ENCODE measurements around the gene BTG4. TPM values are rescaled to one million over a fixed set of nuclear protein-coding genes. Genes with fewer than 3 reads are reported as not detected.

Gene BTG4
- total RNA-seq, 1 experiment from 2014 or later, result 0.61 TPM

GRCh38 chr11:111560800-111561199 is 48.6 kb upstream of the BTG4 start:
- Histone ChIP-seq H3K4me1 (no peaks in the 10 kb centered on the region), H3K27me3 (replicated peaks; ENCODE audit: control insufficient read depth, insufficient read depth, low read length) (no peaks in the 10 kb centered on the region), H3K9me3 (peaks cover 11% of the 10 kb centered on the region; the same call in 1 of the 2 replicates), H3K4me3 (ENCODE audit: low read depth, low read length) (no peak overlapping the region), H3K36me3 (ENCODE audit: control insufficient read depth, insufficient read depth, low read length) (no peaks in the 10 kb centered on the region)
- Mint-ChIP-seq H3K27ac (ENCODE audit: unreplicated experiment) (no peak overlapping the region), H3K36me3 (ENCODE audit: insufficient read depth, unreplicated experiment) (no peaks in the 10 kb centered on the region), H3K4me1 (ENCODE audit: low read depth, unreplicated experiment) (peaks cover 7% of the 10 kb centered on the region), H3K9me3 (ENCODE audit: unreplicated experiment) (peaks cover 16% of the 10 kb centered on the region), H3K27me3 (ENCODE audit: insufficient read depth, unreplicated experiment) (no peaks in the 10 kb centered on the region), H3K4me3 (ENCODE audit: unreplicated experiment) (no peak overlapping the region)
- no peak for DNase-seq
- ChIA-PET POLR2A (no interaction called here), CTCF (interaction anchor here (0.7 kb wide), 1 partner anchor 34 kb away, joined by 3 read pairs; no protein-coding TSS in a partner anchor)
- intact Hi-C loops (cut with micrococcal nuclease; ENCODE audit: unreplicated experiment), result no loop called here
- no peak for TF ChIP-seq CTCF (IDR thresholded peaks at IDR 0.05; ENCODE audit: insufficient read depth in 1 of 2, low read depth in 1 of 2, low read length in 1 of 2, severe bottlenecking in 1 of 2, unreplicated experiment in 1 of 2)
- BruUV-seq (replicated peaks), result no TSS peak

DNA sequence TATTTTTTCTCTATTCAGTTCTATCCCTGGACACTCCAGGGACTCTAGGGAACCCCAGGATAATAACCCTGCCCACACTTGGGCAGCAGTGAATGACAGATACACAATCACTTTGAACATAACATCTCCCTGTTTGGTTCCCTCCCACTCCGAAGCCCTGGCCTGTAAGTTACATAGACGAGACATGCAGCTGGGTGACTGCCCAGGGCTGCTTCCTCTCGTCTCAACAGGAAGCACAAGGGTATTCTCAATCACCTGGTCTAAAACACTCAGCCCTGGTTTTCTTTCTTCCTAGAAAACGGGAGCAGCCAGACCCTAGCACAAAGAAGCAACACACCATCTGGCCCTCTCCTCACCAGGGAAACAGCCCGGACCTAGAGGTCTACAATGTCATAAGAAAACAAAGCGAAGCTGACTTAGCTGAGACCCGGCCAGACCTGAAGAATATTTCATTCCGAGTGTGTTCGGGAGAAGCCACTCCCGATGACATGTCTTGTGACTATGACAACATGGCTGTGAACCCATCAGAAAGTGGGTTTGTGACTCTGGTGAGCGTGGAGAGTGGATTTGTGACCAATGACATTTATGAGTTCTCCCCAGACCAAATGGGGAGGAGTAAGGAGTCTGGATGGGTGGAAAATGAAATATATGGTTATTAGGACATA is 47.7 kb upstream of the BTG4 start:
- no peaks in the 10 kb centered on the region for H3K4me1 ChIP-seq
- H3K9me3 ChIP-seq, result peaks cover 17% of the 10 kb centered on the region; the same call in 1 of the 2 replicates
- H3K4me1 Mint-ChIP-seq (ENCODE audit: low read depth, unreplicated experiment), result peaks cover 7% of the 10 kb centered on the region
- H3K9me3 Mint-ChIP-seq (ENCODE audit: unreplicated experiment), result peaks cover 24% of the 10 kb centered on the region
- intact Hi-C loops (cut with micrococcal nuclease; ENCODE audit: unreplicated experiment), result no loop called here
- no peaks in the 10 kb centered on the region for H3K36me3 ChIP-seq (ENCODE audit: control insufficient read depth, insufficient read depth, low read length)
- ChIA-PET CTCF (no interaction called here), POLR2A (no interaction called here)
- DNase-seq, result no peak
- no TSS peak for BruUV-seq (replicated peaks)
- no peak overlapping the region for H3K4me3 ChIP-seq (ENCODE audit: low read depth, low read length)
- H3K27ac Mint-ChIP-seq (ENCODE audit: unreplicated experiment), result no peak overlapping the region
- no peaks in the 10 kb centered on the region for H3K27me3 Mint-ChIP-seq (ENCODE audit: insufficient read depth, unreplicated experiment)
- no peak overlapping the region for H3K4me3 Mint-ChIP-seq (ENCODE audit: unreplicated experiment)
- no peak for TF ChIP-seq CTCF (IDR thresholded peaks at IDR 0.05; ENCODE audit: insufficient read depth in 1 of 2, low read depth in 1 of 2, low read length in 1 of 2, severe bottlenecking in 1 of 2, unreplicated experiment in 1 of 2)
- H3K27me3 ChIP-seq (replicated peaks; ENCODE audit: control insufficient read depth, insufficient read depth, low read length), result no peaks in the 10 kb centered on the region
- H3K36me3 Mint-ChIP-seq (ENCODE audit: insufficient read depth, unreplicated experiment), result no peaks in the 10 kb centered on the region

DNA sequence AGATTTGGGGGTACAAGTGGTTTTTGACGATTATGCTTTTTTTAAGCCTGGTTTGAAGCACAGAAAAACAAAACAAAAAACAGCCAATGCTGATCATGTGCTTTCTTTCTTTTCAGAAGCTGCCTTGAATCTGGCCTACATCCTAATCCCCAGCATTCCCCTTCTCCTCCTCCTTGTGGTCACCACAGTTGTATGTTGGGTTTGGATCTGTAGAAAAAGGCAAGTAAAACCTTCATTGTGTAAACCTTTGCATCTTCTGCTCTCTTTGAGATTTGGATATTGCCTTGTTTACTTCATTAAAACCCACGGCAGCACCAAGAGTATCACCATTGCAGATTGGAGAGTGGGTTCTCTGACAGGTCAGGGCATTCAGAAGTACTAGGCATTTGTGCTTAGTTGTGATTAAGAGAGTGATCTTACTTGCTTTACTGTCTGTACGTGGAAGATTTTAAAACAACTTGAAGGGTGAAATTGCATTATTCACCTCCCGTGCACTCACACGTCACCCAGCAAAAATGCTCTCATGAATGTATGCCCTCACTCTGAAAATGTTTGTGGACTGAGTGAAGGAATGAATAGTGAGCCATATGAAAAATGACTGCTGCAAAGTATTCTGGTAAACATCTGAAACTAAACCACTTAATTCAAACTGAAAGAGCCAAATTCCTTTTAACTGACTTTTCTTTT is 45.4 kb upstream of the BTG4 start:
- Histone ChIP-seq H3K4me3 (ENCODE audit: low read depth, low read length) (no peak overlapping the region), H3K4me1 (no peaks in the 10 kb centered on the region), H3K36me3 (ENCODE audit: control insufficient read depth, insufficient read depth, low read length) (no peaks in the 10 kb centered on the region), H3K9me3 (peaks cover 17% of the 10 kb centered on the region; the same call in 1 of the 2 replicates), H3K27me3 (replicated peaks; ENCODE audit: control insufficient read depth, insufficient read depth, low read length) (no peaks in the 10 kb centered on the region)
- no peak overlapping the region for H3K27ac Mint-ChIP-seq (ENCODE audit: unreplicated experiment)
- no peak overlapping the region for H3K4me3 Mint-ChIP-seq (ENCODE audit: unreplicated experiment)
- no peak for TF ChIP-seq CTCF (IDR thresholded peaks at IDR 0.05; ENCODE audit: insufficient read depth in 1 of 2, low read depth in 1 of 2, low read length in 1 of 2, severe bottlenecking in 1 of 2, unreplicated experiment in 1 of 2)
- H3K36me3 Mint-ChIP-seq (ENCODE audit: insufficient read depth, unreplicated experiment), result no peaks in the 10 kb centered on the region
- ChIA-PET CTCF (no interaction called here), POLR2A (no interaction called here)
- no peak for DNase-seq
- H3K27me3 Mint-ChIP-seq (ENCODE audit: insufficient read depth, unreplicated experiment), result peaks cover 2% of the 10 kb centered on the region
- intact Hi-C loops (cut with micrococcal nuclease; ENCODE audit: unreplicated experiment), result no loop called here
- peaks cover 25% of the 10 kb centered on the region for H3K9me3 Mint-ChIP-seq (ENCODE audit: unreplicated experiment)
- H3K4me1 Mint-ChIP-seq (ENCODE audit: low read depth, unreplicated experiment), result peaks cover 6% of the 10 kb centered on the region
- no TSS peak for BruUV-seq (replicated peaks)
